HUES64 (cell line): ENCODE results near the gene RPS15.

Experiments used
- H3K27ac ChIP-seq: 2 replicates; pipeline ENCODE4 v1.7.0; 2013; ENCODE audit warnings: low read depth, low read length, inconsistent platforms
- H3K27me3 ChIP-seq: 2 replicates; pipeline ENCODE4 v1.6.1; 2013; ENCODE audit warnings: mild to moderate bottlenecking, low read length; ENCODE audit not compliant: insufficient read depth
- H3K36me3 ChIP-seq: 2 replicates; pipeline ENCODE4 v1.6.1; 2013; ENCODE audit warnings: mild to moderate bottlenecking, low read length; ENCODE audit not compliant: insufficient read depth
- H3K4me1 ChIP-seq: 2 replicates; pipeline ENCODE4 v1.6.1; 2013; ENCODE audit warnings: mild to moderate bottlenecking, low read length, moderate library complexity; ENCODE audit not compliant: insufficient read depth
- H3K4me3 ChIP-seq: 2 replicates; pipeline ENCODE4 v1.5.1; 2013; ENCODE audit warnings: mild to moderate bottlenecking, low read length, moderate library complexity
- H3K9ac ChIP-seq: 2 replicates; pipeline ENCODE4 v1.6.1; 2013; ENCODE audit warnings: mild to moderate bottlenecking, low read depth, low read length
- H3K9me3 ChIP-seq: 2 replicates; pipeline ENCODE4 v1.6.1; 2013; ENCODE audit warnings: low read depth, low read length; ENCODE audit not compliant: insufficient read depth
- WGBS: fragments of 150-250, 120-280 bp; methylation state at CpG from one replicate; pipeline ENCODE4 v1.1.7; 2013; ENCODE audit warnings: missing lambda C conversion rate; 5-methylcytosine and 5-hydroxymethylcytosine counted together

RPS15 gene

GRCh38 chr19:1469255-1470054 lies 31.3 kb downstream of the RPS15 start:
- H3K4me3 ChIP-seq, result 0 out of 2 replicates have a peak overlapping the region, but pooled peaks have one; percentile 10
- peaks cover 89% of the 10 kb centered on the region for H3K27me3 ChIP-seq
- no peak overlapping the region for H3K9ac ChIP-seq
- no peaks in the 10 kb centered on the region for H3K36me3 ChIP-seq
- 6% methylated on average over 117 of the region's 117 CpGs for WGBS
- H3K27ac ChIP-seq, result no peak overlapping the region
- 0 out of 2 replicates have a peak, but pooled peaks cover 3% of the 10 kb centered on the region for H3K4me1 ChIP-seq
- no peaks in the 10 kb centered on the region for H3K9me3 ChIP-seq

DNA sequence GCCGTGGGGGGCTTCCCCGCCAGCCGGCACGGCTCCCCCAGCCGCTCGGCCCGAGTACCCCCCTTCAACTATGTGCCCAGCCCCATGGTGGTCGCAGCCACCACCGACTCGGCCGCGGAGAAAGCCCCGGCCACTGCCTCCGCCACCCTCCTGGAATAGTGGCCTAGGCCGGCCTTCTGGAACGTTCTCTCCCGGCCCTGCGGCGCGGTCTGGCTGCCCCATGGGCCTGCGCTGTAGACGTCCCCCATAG lies 31.8 kb downstream of the RPS15 start:
- no peak overlapping the region for H3K27ac ChIP-seq
- H3K4me3 ChIP-seq, result peak overlapping the region; percentile 46; the same call in 1 of the 2 replicates
- no peaks in the 10 kb centered on the region for H3K9me3 ChIP-seq
- H3K4me1 ChIP-seq, result 0 out of 2 replicates have a peak, but pooled peaks cover 3% of the 10 kb centered on the region
- H3K9ac ChIP-seq, result no peak overlapping the region
- no peaks in the 10 kb centered on the region for H3K36me3 ChIP-seq
- H3K27me3 ChIP-seq, result peaks cover 84% of the 10 kb centered on the region
- 13% methylated on average over 22 of the region's 22 CpGs for WGBS

DNA sequence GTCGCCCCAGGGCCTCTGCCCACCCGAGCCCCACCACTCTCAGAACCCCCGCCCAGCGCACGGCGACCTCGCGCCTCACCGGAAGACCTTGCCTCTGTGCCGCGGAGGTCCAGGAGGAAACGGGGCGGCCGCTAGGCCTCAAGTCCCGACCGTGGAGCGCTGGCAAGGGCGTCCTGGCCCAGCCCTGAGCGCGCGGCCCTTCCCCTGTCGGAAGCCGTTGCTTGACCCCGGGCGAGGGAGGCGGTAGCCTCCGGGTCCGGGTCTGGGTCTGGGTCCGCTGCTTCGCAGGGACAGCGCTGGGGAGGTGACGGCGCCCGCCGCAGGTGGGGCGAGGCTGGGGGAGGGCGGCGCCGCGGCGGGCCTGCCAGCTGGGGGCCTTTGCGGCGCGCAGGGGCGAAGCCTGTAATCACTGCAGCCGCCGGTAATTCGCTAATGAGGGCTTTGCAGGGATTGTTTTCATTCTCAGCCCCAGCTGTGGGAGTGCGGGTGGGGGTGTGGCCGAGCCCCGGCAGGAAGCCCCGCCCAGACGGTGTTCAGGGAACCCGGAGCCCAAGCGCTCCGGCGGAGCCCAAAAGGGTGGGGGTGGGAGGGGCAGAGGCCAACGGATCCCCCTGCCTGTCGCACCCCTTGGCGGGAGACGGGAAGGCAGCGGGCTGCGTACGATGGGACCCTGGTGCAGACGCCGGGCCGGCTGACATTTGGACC lies 32.3 kb downstream of the RPS15 start:
- H3K27ac ChIP-seq, result no peak overlapping the region
- H3K4me3 ChIP-seq, result peak overlapping the region; percentile 46
- H3K36me3 ChIP-seq, result no peaks in the 10 kb centered on the region
- WGBS, result 2% methylated on average over 67 of the region's 67 CpGs
- peaks cover 79% of the 10 kb centered on the region for H3K27me3 ChIP-seq
- H3K9me3 ChIP-seq, result no peaks in the 10 kb centered on the region
- no peak overlapping the region for H3K9ac ChIP-seq
- H3K4me1 ChIP-seq, result 0 out of 2 replicates have a peak, but pooled peaks cover 3% of the 10 kb centered on the region

DNA sequence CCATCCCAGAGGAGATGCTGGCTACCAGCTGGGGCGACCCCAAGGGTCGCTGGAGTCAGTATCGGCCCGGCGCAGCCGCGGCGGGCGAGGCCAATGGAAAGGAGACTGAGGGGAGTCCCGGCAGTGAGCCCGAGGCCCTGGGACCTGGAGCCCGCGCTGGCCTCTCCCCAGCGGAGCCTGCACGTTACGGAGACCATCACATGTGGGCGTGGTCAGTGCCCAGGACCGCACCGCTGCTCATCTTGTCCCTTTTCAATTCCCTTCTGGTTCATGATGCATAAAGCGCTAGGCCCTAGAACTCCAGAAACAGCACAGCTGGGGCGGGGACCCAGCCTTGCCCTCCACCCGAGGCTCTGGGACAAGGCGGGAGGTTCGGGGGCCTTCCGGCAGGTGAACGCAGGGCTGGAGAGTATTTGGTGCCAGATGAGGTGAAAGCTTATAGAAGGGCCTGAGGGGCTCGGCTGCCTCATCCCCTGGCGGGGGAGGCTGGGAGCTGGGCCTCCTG lies 32.9 kb downstream of the RPS15 start:
- H3K4me3 ChIP-seq, result peak overlapping the region; percentile 46
- no peak overlapping the region for H3K9ac ChIP-seq
- WGBS, result 7% methylated on average over 28 of the region's 28 CpGs
- 0 out of 2 replicates have a peak, but pooled peaks cover 3% of the 10 kb centered on the region for H3K36me3 ChIP-seq
- no peaks in the 10 kb centered on the region for H3K9me3 ChIP-seq
- no peak overlapping the region for H3K27ac ChIP-seq
- H3K4me1 ChIP-seq, result 0 out of 2 replicates have a peak, but pooled peaks cover 3% of the 10 kb centered on the region
- peaks cover 73% of the 10 kb centered on the region for H3K27me3 ChIP-seq

DNA sequence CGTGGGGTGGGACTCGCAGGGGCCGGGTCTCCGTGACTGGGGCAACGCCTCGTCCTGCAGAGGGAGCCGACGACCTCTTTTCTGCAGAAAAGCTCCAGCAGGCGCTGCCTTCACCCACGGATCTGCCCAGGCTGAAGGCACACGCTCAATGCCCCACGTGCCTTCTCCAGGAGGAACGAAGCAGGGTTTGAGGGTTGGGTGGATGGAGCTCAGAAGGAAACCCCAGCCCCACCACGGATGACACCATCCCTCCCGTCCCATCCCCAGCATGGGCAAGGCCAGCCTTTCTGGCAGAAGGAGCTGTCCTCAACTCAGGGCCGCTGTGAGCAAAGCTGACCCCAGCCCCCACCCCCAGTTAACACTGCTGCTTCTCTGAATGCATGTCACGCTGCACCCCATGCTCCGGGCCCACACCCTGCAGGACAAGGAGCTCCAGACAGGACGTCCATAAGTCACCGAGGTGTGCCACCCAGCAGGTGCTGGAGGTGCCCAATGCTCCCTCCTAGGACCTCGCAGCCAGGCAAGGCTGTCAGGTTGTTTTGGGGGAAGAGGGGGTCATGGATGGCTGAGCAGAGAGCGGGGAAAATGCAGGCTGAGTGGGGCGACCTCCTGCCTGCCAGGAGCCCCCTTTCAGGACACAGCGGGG lies 33.4 kb downstream of the RPS15 start:
- Histone ChIP-seq H3K27ac (no peak overlapping the region), H3K9me3 (no peaks in the 10 kb centered on the region), H3K27me3 (peaks cover 67% of the 10 kb centered on the region), H3K9ac (no peak overlapping the region), H3K36me3 (0 out of 2 replicates have a peak, but pooled peaks cover 4% of the 10 kb centered on the region), H3K4me1 (0 out of 2 replicates have a peak, but pooled peaks cover 3% of the 10 kb centered on the region), H3K4me3 (peak overlapping the region; percentile 46; the same call in 1 of the 2 replicates)
- WGBS, result 31% methylated on average over 23 of the region's 24 CpGs

- WGBS, result 64% methylated on average over 43 of the region's 44 CpGs
- Histone ChIP-seq H3K27me3 (peaks cover 59% of the 10 kb centered on the region), H3K4me1 (0 out of 2 replicates have a peak, but pooled peaks cover 3% of the 10 kb centered on the region), H3K27ac (no peak overlapping the region), H3K9ac (no peak overlapping the region), H3K4me3 (no peak overlapping the region), H3K9me3 (no peaks in the 10 kb centered on the region), H3K36me3 (peaks cover 7% of the 10 kb centered on the region)
Measured at GRCh38 chr19:1472231-1473084, 34.3 kb downstream of the RPS15 start.

DNA sequence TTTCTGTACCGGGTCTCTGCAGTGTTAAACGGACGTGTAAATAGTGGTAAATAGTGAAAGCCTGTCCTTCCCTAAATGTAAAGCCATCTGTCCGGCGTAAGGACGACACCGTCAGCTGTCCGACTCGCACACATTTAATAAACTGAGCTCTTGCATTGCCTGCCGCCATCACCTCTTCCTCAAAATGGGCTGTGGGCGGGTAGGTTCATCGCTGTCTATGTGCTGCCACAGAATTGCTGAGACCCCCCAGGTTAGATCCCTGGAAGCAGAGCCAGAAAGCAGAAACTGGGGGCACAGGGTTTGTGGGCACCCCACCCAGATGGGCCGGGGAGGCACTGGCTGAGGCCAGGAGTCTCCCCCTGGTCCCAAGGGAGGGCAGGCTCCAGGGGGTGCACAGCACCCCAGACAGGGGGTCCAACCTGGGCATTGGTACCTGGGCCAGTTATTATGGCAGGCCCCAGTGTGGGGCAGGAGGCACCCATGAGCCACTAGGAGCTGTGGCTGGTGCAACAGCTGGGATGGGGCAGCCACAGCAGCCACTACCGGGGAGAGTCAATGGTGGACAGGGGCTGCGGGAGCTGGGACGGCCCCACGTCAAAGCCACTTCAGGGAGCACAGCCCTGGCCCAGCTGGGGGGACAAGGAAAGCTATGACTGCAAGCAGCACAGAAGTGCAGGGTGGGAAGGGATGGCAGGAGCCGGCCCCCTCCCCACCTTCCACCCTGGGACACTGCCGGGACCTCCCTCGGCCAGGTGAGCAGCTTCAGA lies 35.1 kb downstream of the RPS15 start:
- Histone ChIP-seq H3K27ac (no peak overlapping the region), H3K27me3 (peaks cover 51% of the 10 kb centered on the region), H3K36me3 (peaks cover 8% of the 10 kb centered on the region), H3K9me3 (no peaks in the 10 kb centered on the region), H3K9ac (no peak overlapping the region), H3K4me1 (0 out of 2 replicates have a peak, but pooled peaks cover 3% of the 10 kb centered on the region), H3K4me3 (no peak overlapping the region)
- WGBS, result 81% methylated on average over 20 of the region's 20 CpGs

- Histone ChIP-seq H3K27ac (no peak overlapping the region), H3K4me3 (no peak overlapping the region), H3K9me3 (no peaks in the 10 kb centered on the region), H3K36me3 (peaks cover 8% of the 10 kb centered on the region), H3K27me3 (peaks cover 42% of the 10 kb centered on the region), H3K9ac (no peak overlapping the region), H3K4me1 (0 out of 2 replicates have a peak, but pooled peaks cover 3% of the 10 kb centered on the region)
- WGBS, result 83% methylated on average over 31 of the region's 31 CpGs
Measured at GRCh38 chr19:1474011-1474764, 36.0 kb downstream of the RPS15 start.

DNA sequence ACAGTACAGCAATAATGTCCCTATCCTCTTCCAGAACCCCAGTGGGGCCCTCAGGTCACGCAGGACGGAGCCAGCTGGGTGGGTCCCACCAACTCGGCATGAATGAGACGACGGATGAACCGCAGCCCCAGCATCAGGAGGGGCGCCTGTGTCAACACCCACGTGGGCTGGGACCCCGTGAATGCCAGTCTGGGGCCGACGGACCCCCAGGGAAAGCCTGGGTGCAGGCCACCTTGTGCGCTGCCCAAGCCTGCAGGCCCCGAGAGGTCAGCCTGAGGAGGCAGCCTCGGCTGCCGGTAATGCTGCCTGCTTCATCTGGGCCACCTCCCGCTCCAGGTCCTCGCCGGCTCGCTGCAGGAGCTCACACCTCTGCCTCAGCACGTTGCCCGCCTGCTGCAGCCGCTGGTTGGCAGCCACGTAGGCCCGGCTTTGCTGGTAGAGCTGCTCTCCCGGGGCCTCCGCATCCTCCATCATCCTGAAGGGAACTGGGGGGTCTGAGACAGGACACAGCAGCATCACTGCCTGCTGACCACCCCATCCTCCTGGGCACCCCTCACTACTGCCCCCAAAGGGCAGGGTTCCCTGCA lies 36.7 kb downstream of the RPS15 start:
- Histone ChIP-seq H3K27ac (no peak overlapping the region), H3K9me3 (no peaks in the 10 kb centered on the region), H3K9ac (no peak overlapping the region), H3K4me1 (0 out of 2 replicates have a peak, but pooled peaks cover 3% of the 10 kb centered on the region), H3K27me3 (peaks cover 35% of the 10 kb centered on the region), H3K4me3 (no peak overlapping the region), H3K36me3 (peaks cover 8% of the 10 kb centered on the region)
- WGBS, result 92% methylated on average over 26 of the region's 26 CpGs
